Activated CD4-positive, alpha-beta T cell treated with anti-CD3 and anti-CD28 coated beads for 48 hours (primary cell): ENCODE results near the gene LDLRAD4.

Source experiments
- DNase-seq: peaks from one replicate; pipeline ENCODE4 v3.0.0-alpha.2; 2020

Gene LDLRAD4

DNA sequence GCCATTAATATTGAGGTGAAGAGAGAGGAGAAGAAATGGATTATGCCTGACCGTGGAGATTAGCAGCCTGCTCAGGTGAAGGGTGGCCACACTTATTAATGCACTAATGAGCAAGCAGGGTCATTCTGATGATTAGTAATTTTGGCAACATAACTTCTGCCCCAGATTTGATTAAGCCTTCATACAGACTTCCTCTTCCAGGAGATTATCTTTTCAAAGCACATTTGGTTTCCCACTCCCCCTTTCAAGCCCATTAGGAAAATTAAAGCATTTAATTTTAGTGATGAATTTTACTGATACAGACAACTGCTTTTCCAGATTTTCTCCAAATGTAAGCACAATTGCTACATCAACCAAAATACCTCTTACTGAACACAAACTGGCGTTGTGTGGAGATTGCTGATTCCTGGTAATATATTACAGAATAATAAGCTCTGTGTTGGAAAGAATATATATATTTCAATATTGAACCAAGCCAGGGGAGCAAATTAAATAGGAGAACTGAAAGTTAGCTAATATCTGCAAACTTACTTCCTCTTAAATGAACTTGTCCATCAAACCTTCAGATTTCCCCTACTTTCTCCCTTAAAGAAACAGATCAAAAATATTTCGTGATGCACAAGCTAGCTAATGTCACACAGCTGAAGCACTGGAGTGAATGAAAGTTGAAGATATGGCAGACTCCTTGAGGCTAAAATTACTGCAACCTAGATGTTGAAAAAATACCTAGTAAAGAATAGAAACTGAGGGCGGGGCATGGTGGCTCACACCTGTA, 367.0 kb downstream of the LDLRAD4 start:
- DNase-seq, result no peak

DNA sequence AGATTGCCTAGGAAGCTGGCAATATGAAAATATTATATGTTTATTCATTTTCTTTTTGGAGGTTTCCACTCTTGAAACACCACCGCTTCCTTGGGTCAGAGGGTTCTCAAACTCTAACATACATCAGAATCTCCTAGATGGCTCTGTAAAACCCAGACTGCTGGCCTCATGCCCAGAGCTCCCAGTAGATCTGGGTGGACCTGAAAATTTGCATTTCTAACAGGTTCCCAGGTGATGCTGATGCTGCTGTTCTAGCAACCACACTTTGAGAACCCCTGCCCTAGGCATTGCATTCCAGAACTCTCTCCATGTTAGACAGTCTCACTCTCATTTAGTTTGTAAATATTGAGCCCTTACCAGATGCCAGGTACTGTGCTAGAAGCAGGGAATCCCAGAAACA, 368.4 kb downstream of the LDLRAD4 start:
- no peak for DNase-seq

- no peak for DNase-seq
Measured at GRCh38 chr18:13587477-13587876, 368.9 kb downstream of the LDLRAD4 start.

GRCh38 chr18:13587937-13588336, 369.4 kb downstream of the LDLRAD4 start:
- no peak for DNase-seq

DNA sequence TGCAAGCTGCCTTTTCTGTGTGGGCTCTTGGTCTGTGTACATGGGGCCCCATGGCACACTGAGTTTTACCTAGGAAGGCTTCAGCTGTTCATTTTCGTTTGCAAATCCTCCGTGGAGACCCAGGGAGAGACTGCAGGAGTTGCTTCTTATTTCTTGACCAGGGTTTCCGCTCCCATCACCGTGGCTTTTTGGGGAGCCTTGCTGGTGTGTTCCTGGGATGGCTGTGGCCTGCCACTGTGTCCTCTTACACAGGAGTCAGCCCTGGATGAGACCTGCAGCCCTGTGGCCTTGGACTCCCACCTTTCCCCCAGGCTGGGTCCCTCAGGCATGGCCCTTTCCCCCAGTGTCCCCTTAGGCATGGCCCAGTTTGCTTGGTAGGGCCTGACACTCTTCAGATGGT, 370.8 kb downstream of the LDLRAD4 start:
- no peak for DNase-seq

DNA sequence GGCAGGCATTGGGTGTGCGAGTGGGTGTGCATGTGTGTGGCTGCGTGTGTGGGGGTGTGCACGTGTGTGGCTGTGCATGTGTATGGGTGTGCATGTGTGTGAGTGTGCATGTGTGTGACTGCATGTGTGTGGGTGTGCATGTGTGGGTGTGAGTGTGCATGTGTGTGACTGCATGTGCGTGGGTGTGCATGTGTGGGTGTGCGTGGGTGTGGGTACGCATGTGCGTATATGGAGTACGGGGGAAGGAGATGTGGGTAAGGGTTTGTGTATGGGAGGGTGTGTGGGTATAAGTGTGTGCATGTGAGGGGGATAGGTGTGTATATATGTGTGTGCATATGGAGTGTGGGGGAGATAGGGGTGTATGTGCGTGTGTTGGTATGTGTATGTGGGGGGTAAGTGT, 371.4 kb downstream of the LDLRAD4 start:
- DNase-seq, result no peak

DNA sequence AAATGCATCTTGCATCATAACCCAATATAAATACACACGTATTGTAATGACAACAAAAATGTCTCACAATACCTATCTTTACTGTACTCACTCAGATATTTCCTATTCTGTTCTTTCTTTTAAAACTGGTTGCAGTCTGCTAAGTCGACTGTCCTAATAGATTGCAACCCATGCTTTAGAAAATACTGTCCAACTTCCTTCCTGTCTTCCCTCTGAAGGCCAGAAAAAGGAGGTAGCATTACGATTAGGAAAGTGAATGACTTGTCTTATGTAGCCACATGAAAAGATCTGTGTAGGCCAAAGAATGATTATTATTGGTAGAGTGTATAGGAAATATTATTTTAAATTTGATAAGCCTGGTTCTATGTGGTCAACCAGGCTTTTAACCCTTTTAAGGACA, 373.7 kb downstream of the LDLRAD4 start:
- no peak for DNase-seq

DNA sequence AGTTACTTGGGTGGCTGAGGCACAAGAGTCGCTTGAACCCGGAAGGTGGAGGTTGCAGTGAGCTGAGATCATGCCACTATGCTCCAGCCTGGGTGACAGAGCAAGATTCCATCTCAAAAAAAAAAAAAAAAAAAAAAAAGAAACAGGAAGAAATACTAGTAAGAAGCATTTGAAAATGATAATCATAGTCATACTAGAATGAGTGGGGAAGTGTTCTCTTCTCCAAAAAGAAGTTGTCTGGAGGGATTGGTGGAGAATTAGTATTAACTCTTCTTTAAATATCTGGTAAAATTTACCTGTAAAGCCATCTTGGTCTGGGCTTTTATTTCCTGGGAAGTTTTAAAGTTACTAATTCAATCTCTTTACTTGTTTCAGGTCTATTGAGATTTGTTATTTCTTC, 376.0 kb downstream of the LDLRAD4 start:
- no peak for DNase-seq

DNA sequence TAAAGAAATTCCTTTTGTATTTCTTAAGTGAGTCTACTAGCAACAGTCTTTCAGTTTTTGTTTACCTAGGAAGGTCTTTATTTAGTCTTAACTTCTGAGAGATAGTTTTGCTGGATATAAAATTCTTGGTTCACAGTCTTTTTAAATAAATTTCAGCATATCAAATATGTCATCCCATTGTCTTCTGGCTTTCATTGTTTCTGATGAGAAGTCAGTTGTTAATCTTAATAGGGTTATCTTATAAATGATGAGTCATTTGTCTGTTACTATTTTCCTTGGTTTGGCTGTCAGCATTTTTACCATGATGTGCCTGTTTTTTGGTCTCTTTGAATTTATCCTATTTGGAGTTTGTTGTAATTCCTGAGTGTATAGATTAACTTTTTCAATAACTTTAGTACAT, 378.5 kb downstream of the LDLRAD4 start:
- no peak for DNase-seq

- DNase-seq, result no peak
Measured at GRCh38 chr18:13598591-13598990, 380.0 kb downstream of the LDLRAD4 start.

DNA sequence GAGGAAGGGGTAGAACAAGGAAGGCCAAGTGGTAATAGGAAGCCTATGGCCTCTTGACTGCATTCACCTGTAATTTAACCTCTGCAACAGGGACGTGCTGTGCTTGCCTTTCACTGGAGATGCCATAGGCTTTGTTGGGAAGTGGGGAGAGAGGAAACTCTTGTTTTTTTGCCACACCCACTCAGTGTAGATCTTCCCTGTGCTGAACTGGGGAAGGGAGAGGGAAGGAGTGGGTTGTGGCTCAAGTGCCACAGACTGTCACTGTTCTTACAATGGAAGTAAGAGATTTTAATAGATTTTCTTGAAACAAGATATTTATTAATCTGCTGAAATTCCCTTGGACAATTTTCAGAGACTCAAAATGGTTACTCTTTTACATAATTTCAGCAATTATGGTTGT, 380.5 kb downstream of the LDLRAD4 start:
- DNase-seq, result no peak

DNA sequence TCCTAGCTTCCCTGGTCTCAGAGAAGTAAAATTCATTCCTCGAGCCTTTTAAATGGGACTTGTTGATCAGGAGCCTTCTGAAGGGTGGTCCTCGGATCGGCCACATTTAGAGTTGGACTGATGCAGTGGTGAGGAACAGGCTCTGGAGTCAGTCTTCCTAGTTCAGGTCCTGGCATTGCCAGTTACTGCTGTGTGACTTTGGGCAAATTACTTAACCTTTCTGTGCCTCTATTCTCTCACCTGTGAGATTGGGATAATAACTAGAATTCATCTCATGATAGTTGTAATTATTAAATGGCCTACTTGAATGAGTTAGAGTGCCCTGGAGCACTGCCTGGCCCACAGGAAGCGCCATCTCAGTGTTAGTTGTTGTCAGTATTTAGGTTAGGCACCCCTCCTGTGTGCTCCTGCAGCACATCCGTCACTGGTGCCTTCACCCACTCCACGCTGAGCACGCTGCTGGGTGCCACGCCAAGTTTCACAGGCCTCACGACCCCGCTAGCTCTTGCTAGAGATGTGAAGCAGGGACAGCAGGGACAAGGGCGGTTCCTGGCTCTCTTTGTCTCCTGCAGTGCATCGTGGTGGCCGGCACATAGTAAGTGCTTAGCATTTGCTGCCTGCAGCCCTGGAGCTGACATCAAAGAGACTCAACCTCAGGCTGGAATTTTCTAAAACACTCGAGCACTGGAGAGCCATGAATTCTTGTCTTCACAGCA, 384.9 kb downstream of the LDLRAD4 start:
- DNase-seq, result no peak

GRCh38 chr18:13604786-13605185, 386.2 kb downstream of the LDLRAD4 start:
- DNase-seq, result no peak

DNA sequence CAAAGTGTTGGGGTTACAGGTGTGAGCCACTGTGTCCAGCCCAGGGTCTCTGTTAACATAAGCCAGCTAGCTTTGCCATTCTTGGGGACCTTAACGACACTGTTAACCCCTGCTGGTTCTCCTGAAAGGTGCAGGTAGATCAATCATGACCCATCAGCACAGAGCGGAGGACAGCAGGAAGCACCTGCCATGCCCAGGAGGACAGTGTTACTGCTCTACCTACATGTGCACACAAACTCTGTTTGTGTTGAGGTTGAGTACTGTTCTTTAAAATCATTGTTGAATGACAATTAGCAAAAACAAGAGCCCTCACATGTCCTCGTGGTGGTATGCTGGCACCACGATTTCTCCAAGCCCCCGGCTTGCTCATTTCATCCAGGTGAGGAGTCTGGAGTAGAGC, 386.9 kb downstream of the LDLRAD4 start:
- DNase-seq, result no peak

DNA sequence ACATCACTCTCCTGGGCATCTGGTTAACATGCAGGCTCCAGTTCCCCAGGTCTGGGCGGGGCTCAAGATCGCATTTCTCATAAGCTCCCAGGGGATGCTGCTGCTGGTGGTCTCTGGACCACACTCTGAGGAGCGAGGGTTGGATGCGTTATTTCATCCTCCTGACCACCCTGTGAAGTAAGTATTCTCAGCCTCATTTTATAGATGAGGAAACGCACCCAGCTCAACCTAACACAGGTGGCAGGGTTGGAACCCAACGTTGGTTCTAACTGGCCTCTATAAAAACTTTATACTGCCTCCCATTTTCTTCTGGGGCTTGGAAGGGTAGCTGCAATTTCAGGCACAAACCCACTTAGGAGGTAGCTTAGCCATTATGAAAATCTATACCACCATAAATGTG, 387.3 kb downstream of the LDLRAD4 start:
- DNase-seq, result no peak

DNA sequence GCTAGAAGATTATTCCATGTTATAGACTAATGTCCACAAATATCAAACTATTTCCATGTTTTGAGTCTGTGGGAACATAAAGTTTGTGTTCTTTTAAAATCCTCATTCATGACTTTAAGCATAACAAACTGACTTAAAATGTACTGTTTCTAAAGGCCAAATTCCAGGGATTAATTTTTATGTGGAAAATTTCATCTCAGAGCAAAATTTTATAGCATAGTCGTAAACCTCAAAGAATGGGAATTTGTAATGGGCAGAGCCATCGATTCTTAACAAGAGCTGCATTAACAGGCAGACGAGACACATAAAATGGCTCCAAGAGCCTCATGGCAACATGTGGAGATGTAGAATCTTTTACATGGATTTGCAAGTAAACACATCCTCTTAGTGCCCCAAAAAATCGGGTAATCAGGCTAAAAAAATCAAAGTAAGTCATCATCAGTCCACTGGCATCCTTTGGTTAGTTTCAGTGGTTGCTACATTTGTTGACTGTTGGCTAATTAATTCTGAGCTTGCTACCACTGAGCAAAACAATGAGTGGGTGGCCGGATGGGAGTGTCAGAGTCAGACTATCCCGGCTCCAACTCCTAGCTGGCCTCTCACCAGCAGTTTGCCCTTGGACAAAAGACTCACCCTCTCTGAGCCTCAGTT, 388.2 kb downstream of the LDLRAD4 start:
- no peak for DNase-seq

- DNase-seq, result peak; percentile 45
Measured at GRCh38 chr18:13608024-13608562, 389.5 kb downstream of the LDLRAD4 start.

GRCh38 chr18:13608791-13609532, 390.4 kb downstream of the LDLRAD4 start:
- DNase-seq, result peak; percentile 50

DNA sequence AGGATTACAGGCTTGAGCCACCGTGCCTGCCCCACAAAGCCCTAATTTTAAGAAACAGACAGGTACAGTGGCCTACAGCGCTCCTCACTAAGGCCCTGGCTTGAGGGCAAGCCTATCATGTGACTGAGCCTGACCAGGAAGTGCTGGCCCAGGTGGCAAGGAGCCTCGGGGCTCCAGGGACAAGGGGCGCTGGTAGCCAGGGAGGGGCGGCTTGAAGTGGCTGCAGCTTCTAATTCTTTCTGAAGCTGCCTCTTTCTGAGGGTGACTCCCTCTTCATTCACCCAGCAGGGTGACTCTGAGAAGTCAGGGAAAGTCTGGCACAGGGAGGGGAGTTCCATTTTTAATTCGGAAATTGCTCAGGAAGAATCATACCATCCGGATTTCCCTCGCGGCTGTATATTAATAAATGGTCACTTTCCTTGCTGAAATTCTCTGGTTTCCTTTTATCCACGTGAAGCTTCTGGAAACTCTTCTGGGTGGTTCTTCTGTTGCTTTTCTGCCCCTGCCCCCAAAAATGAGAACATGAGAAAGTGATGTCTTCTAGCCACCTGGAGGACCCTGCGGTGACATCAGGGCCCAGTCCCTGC, 392.1 kb downstream of the LDLRAD4 start:
- DNase-seq, result no peak

DNA sequence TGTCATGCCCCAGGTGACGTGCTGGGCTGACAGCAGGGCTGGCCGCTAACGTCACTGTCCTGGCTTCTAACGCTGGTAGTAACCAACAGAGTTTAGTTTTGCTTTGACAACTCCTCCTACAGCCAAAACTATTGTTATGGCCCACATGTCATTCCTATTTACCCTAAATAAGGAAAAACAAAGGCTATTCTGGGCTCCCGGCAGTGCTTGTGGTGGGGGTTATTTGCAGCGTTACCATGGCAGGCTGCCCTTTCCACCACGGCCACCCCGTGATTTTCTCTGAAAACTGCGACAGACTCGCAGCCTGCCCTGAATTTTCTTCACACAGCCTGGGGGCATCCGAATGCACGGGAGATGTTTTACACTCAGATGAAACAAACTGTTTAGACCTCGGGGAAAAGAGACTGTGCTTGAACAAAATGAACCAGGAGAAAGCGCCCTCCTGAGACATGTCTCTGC, 392.6 kb downstream of the LDLRAD4 start:
- no peak for DNase-seq

DNA sequence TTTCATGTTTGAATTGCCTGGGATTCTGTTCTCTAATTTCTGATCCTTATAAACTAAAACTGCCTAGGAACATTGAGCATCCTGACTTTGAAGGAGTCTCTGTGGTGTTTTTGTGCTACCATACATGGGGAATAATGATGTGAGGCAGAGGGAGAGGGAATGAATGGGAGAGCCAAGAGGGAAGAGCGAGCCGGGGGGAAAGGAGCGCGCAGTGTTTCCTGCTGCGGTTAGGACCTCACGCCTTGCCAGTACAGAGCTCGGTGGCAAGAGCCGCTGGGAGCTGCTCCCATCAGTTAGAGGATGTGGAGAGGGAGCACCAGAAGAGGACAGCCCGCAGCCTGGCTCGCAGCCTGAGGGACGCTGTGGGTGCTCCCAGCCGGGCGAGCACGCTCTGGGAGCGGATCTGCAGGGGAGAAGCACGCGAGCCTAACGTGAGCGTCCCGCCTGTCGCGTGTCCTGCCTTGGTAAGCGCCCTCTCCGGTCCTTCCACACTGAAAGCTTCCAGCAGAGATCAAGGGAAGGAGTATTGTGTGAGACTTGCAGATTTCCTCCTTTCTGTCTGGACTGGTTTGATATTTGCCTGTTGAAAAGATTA, 393.1 kb downstream of the LDLRAD4 start:
- peak; percentile 38 for DNase-seq
